22Rv1 (cell line): ENCODE data around the gene CUX1.

Experiments
- CTCF ChIP-seq: fragments of 450-650 bp; IDR thresholded peaks from 2 replicates; pipeline ENCODE4 v1.5.1; 2017; ENCODE audit warnings: mild to moderate bottlenecking
- ZFX ChIP-seq: fragments of 450-650 bp; IDR thresholded peaks from 2 replicates; pipeline ENCODE4 v1.6.1; 2017; ENCODE audit warnings: antibody characterized with exemption, borderline replicate concordance

- TF ChIP-seq CTCF (no peak), ZFX (no peak)
These were observed 368.9 kb downstream of the CUX1 start for GRCh38 chr7:102186306-102186705.
